Measurements from ENCODE around the gene TIAM1. TPM values are rescaled to one million over a fixed set of nuclear protein-coding genes. Genes with fewer than 3 reads are reported as not detected.

TIAM1 gene
- total and polyA plus RNA-seq, 4 donors: 3.5 to 58.0 (median 11.8) TPM

- DNase-seq (no peak), ATAC-seq (ENCODE audit: insufficient read depth, low FRiP score) (no peak)
- no peak overlapping the region for H3K27ac ChIP-seq (ENCODE audit: low read depth in 1 of 2, low read length in 1 of 2)
- H3K27me3 ChIP-seq (ENCODE audit: control insufficient read depth in 3 of 3, insufficient read depth in 3 of 3, low read length in 2 of 3): no peaks in the 10 kb centered on the region
- WGBS, 2 donors: 94% methylated on average over 4 of the region's 4 CpGs
- TF ChIP-seq CTCF (IDR thresholded peaks at IDR 0.05; ENCODE audit: control extremely low read depth, extremely low read depth): no peak
- no peaks in the 10 kb centered on the region for H3K4me1 ChIP-seq (ENCODE audit: control insufficient read depth in 5 of 5, insufficient read depth in 5 of 5, low read length in 5 of 5)
- H3K9ac ChIP-seq (ENCODE audit: insufficient read depth in 1 of 2, low read length in 2 of 2): no peak overlapping the region
- H3K36me3 ChIP-seq (ENCODE audit: control insufficient read depth in 4 of 4, insufficient read depth in 4 of 4, low read length in 4 of 4): no peaks in the 10 kb centered on the region
- H3K4me3 ChIP-seq: no peak overlapping the region
- no peaks in the 10 kb centered on the region for H3K9me3 ChIP-seq (ENCODE audit: control insufficient read depth in 4 of 4, insufficient read depth in 3 of 4, low read length in 3 of 4)
Observed at GRCh38 chr21:31078216-31078615, 265.8 kb downstream of the TIAM1 start.

GRCh38 chr21:31075848-31076247 is 268.2 kb downstream of the TIAM1 start:
- Histone ChIP-seq H3K27ac (ENCODE audit: low read depth in 1 of 2, low read length in 1 of 2) (no peak overlapping the region), H3K27me3 (ENCODE audit: control insufficient read depth in 3 of 3, insufficient read depth in 3 of 3, low read length in 2 of 3) (no peaks in the 10 kb centered on the region), H3K4me3 (no peak overlapping the region), H3K9me3 (ENCODE audit: control insufficient read depth in 4 of 4, insufficient read depth in 3 of 4, low read length in 3 of 4) (no peaks in the 10 kb centered on the region), H3K4me1 (ENCODE audit: control insufficient read depth in 5 of 5, insufficient read depth in 5 of 5, low read length in 5 of 5) (no peaks in the 10 kb centered on the region), H3K36me3 (ENCODE audit: control insufficient read depth in 4 of 4, insufficient read depth in 4 of 4, low read length in 4 of 4) (no peaks in the 10 kb centered on the region), H3K9ac (ENCODE audit: insufficient read depth in 1 of 2, low read length in 2 of 2) (no peak overlapping the region)
- no peak for TF ChIP-seq CTCF (IDR thresholded peaks at IDR 0.05; ENCODE audit: control extremely low read depth, extremely low read depth)
- no peak for DNase-seq
- WGBS, 2 donors: 93 to 94% methylated on average over 6 of the region's 6 CpGs
- no peak for ATAC-seq (ENCODE audit: insufficient read depth, low FRiP score)

- DNase-seq (no peak), ATAC-seq (ENCODE audit: insufficient read depth, low FRiP score) (no peak)
- Histone ChIP-seq H3K4me3 (no peak overlapping the region), H3K36me3 (ENCODE audit: control insufficient read depth in 4 of 4, insufficient read depth in 4 of 4, low read length in 4 of 4) (no peaks in the 10 kb centered on the region), H3K27ac (ENCODE audit: low read depth in 1 of 2, low read length in 1 of 2) (no peak overlapping the region), H3K27me3 (ENCODE audit: control insufficient read depth in 3 of 3, insufficient read depth in 3 of 3, low read length in 2 of 3) (no peaks in the 10 kb centered on the region), H3K4me1 (ENCODE audit: control insufficient read depth in 5 of 5, insufficient read depth in 5 of 5, low read length in 5 of 5) (no peaks in the 10 kb centered on the region), H3K9ac (ENCODE audit: insufficient read depth in 1 of 2, low read length in 2 of 2) (no peak overlapping the region), H3K9me3 (ENCODE audit: control insufficient read depth in 4 of 4, insufficient read depth in 3 of 4, low read length in 3 of 4) (no peaks in the 10 kb centered on the region)
- TF ChIP-seq CTCF (IDR thresholded peaks at IDR 0.05; ENCODE audit: control extremely low read depth, extremely low read depth): no peak
- WGBS, 2 donors: 64 to 67% methylated on average over 4 of the region's 4 CpGs
Observed at GRCh38 chr21:31072533-31072932, 271.5 kb downstream of the TIAM1 start.

All from lung (tissue), 12 donors.